GM12878 (cell line): ENCODE measurements around the gene MAP3K7.

Source experiments
- CTCF ChIP-seq, 3 experiments: IDR thresholded peaks in 2 of 3; conservative IDR thresholded peaks in 1 of 3; 2 replicates each; pipeline ENCODE4 v1.5.1; 2011; ENCODE audit warnings: low read depth in 3 of 3, low read length in 3 of 3, mild to moderate bottlenecking in 3 of 3, control low read depth in 2 of 3, moderate library complexity in 2 of 3, inconsistent platforms in 1 of 3, mixed read lengths in 1 of 3; ENCODE audit not compliant: control insufficient read depth in 2 of 3, insufficient read depth in 1 of 3; ENCODE audit errors: extremely low read depth in 1 of 3
- EZH2 ChIP-seq: IDR thresholded peaks from 2 replicates; pipeline ENCODE4 v1.6.1; 2012; ENCODE audit warnings: low read depth, mild to moderate bottlenecking, control low read depth, inconsistent platforms, low read length, borderline replicate concordance; ENCODE audit not compliant: control insufficient read depth
- POLR2AphosphoS5 ChIP-seq: IDR thresholded peaks from 2 replicates; pipeline ENCODE4 v1.6.1; 2011; ENCODE audit warnings: mild to moderate bottlenecking, low read length, inconsistent platforms
- SRF ChIP-seq, 2 experiments: IDR thresholded peaks; 2 replicates each; pipeline ENCODE4 v1.6.1; 2011; ENCODE audit warnings: low read depth in 2 of 2, low read length in 2 of 2, mild to moderate bottlenecking in 1 of 2, moderate library complexity in 1 of 2
- TAF1 ChIP-seq: IDR thresholded peaks from 2 replicates; pipeline ENCODE4 v1.6.1; 2011; ENCODE audit warnings: mild to moderate bottlenecking, low read depth, low read length, borderline replicate concordance
- WRNIP1 ChIP-seq: IDR thresholded peaks from 2 replicates; pipeline ENCODE4 v1.6.1; 2011; ENCODE audit warnings: low read depth, low read length, improper control_type of control experiment, borderline replicate concordance

- TF ChIP-seq EZH2 (no peak), CTCF (IDR thresholded peaks at IDR 0.05 in 2 of 3, conservative IDR thresholded peaks at IDR 0.05 in 1 of 3; ENCODE audit: control insufficient read depth in 2 of 3, extremely low read depth in 1 of 3, insufficient read depth in 1 of 3, low read depth in 3 of 3, low read length in 3 of 3) (no peak), WRNIP1 (no peak), TAF1 (no peak), POLR2AphosphoS5 (no peak), SRF (IDR thresholded peaks at IDR 0.05; ENCODE audit: low read depth in 2 of 2, low read length in 2 of 2) (no peak)
Measured at GRCh38 chr6:90611543-90612312, 24.9 kb upstream of the MAP3K7 start.
